Activated B cell treated with CpG ODN at 0.5 μM for 24 hours (primary cell): ENCODE results near the gene TIMP2. TPM values are rescaled to one million over a fixed set of nuclear protein-coding genes. Genes with fewer than 3 reads are reported as not detected.

Source experiments
- ATAC-seq: fragments of 200-7000 bp; cut with Tn5 transposase; one replicate; pipeline ENCODE4 v1.10.0; 2021; ENCODE audit warnings: low read depth, mild to moderate bottlenecking, moderate library complexity
- CTCF ChIA-PET: fragments of 350-600 bp; sonication (Branson Sonifier 250); formaldehyde crosslinking; loops from one replicate; lab custom pipeline; 2021; ENCODE audit warnings: antibody characterized with exemption; lab: Charles Lee
- POLR2A ChIA-PET: fragments of 350-600 bp; sonication (Branson Sonifier 250); formaldehyde crosslinking; loops from one replicate; lab custom pipeline; 2021; ENCODE audit warnings: antibody characterized with exemption; lab: Charles Lee
- DNase-seq: peaks from one replicate; pipeline ENCODE4 v3.0.0; 2022
- H3K27ac Mint-ChIP-seq: one replicate; pipeline ENCODE4 v1.8.0; 2020; ENCODE audit warnings: mixed read lengths
- H3K27me3 Mint-ChIP-seq: one replicate; pipeline ENCODE4 v1.8.0; 2021; ENCODE audit warnings: mixed read lengths
- H3K36me3 Mint-ChIP-seq: one replicate; pipeline ENCODE4 v1.8.0; 2021; ENCODE audit warnings: low read depth, mixed read lengths
- H3K4me1 Mint-ChIP-seq: one replicate; pipeline ENCODE4 v1.8.0; 2021; ENCODE audit warnings: mixed read lengths
- H3K4me3 Mint-ChIP-seq: one replicate; pipeline ENCODE4 v1.8.0; 2020; ENCODE audit warnings: mild to moderate bottlenecking, mixed read lengths
- H3K9me3 Mint-ChIP-seq: one replicate; pipeline ENCODE4 v1.8.0; 2020; ENCODE audit warnings: mixed read lengths
- intact Hi-C: fragments of 100-400 bp; cut with micrococcal nuclease; formaldehyde crosslinking; loops from one replicate; pipeline ENCODE4 v1.15.1; 2024
- total RNA-seq: library from RNA; stranded (reverse); gene quantifications from 2 replicates; pipeline ENCODE4 v1.2.3, GENCODE V29; 2022
- TF ChIP-seq, protein P1 (sequence below): fragments of 200-600 bp; IDR thresholded peaks from one replicate; pipeline ENCODE4 v1.8.0; 2022; ENCODE audit warnings: antibody characterized with exemption, mild to moderate bottlenecking

The TIMP2 gene
- total RNA-seq, 1 donor from 2014 or later = 4.2 TPM

DNA sequence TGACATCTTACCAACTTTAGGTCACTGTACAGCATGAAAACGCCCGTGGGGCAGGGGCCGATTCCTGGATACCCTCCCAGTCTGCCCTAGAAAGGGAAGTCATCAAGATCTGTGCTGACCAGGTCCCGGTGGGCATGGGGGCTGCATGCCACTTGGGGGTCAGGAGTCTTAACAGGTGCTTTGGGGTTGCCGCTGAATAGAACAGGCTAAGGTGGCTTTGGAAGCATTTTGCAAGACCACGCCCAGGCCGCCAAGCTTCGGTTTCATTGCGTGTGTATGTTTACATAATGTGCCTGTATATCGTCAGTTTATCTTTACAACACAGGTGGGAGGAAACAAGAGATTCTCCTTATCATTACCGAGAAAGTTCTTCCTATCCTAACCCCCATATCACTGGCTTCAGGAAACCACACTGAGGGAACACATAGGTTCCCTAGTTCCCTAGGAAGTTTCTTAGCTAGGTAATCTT, 71.2 kb downstream of the TIMP2 start:
- ATAC-seq (no peak), DNase-seq (no peak)
- Mint-ChIP-seq H3K36me3 (no peaks in the 10 kb centered on the region), H3K27me3 (no peaks in the 10 kb centered on the region), H3K4me1 (no peaks in the 10 kb centered on the region), H3K27ac (no peak overlapping the region), H3K9me3 (no peaks in the 10 kb centered on the region), H3K4me3 (no peak overlapping the region)
- POLR2A ChIA-PET = interaction anchor here (0.5 kb wide), 1 partner anchor 19 kb away, joined by 4 read pairs; no protein-coding TSS in a partner anchor
- intact Hi-C loops = no loop called here
- TF ChIP-seq, protein P1, sequence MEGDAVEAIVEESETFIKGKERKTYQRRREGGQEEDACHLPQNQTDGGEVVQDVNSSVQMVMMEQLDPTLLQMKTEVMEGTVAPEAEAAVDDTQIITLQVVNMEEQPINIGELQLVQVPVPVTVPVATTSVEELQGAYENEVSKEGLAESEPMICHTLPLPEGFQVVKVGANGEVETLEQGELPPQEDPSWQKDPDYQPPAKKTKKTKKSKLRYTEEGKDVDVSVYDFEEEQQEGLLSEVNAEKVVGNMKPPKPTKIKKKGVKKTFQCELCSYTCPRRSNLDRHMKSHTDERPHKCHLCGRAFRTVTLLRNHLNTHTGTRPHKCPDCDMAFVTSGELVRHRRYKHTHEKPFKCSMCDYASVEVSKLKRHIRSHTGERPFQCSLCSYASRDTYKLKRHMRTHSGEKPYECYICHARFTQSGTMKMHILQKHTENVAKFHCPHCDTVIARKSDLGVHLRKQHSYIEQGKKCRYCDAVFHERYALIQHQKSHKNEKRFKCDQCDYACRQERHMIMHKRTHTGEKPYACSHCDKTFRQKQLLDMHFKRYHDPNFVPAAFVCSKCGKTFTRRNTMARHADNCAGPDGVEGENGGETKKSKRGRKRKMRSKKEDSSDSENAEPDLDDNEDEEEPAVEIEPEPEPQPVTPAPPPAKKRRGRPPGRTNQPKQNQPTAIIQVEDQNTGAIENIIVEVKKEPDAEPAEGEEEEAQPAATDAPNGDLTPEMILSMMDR = no peak
- CTCF ChIA-PET = no interaction called here

DNA sequence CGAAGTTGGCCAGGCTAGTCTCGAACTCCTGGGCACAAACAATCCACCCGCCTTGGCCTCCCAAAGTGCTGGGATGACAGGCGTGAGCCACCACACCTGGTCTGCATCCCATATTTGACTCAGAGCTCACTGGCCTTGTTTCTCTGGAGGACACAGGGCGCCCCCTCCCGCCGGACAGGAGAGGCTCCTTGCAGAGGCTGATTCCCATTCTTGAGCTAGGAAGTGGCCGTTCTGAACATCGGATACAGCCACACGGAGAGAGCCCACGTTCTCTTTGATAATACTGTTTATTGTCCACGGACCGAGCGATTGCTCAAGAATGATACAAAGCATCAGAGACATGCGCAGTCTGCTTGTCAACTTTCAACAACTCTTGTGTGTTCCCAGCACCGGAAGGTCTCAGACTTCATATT, 72.5 kb downstream of the TIMP2 start:
- ChIA-PET CTCF (no interaction called here), POLR2A (interaction anchor here (0.5 kb wide), 1 partner anchor 134 kb away, joined by 3 read pairs; no protein-coding TSS in a partner anchor)
- no peak overlapping the region for H3K27ac Mint-ChIP-seq
- DNase-seq = no peak
- no peak for ATAC-seq
- no peaks in the 10 kb centered on the region for H3K27me3 Mint-ChIP-seq
- H3K9me3 Mint-ChIP-seq = no peaks in the 10 kb centered on the region
- H3K4me1 Mint-ChIP-seq = no peaks in the 10 kb centered on the region
- H3K4me3 Mint-ChIP-seq = no peak overlapping the region
- H3K36me3 Mint-ChIP-seq = no peaks in the 10 kb centered on the region
- intact Hi-C loops = no loop called here
- TF ChIP-seq, protein P1 = no peak

DNA sequence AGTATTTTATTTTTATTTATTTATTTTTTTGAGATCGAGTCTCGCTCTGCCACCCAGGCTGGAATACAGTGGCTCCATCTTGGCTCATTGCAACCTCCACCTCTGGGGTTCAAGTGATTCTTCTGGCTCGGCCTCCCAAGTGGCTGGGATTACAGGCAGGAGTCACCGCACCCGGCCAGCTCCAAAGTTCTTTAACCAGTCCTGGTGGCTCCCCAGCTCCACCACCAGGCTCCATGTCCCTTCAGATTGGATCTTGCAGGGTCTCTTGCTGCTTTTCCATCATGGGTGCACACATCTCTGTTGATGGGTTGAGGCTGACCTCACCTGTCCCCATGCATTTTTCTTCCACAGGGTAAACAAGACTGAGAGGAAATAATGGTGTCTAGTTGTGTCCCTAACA, 76.2 kb downstream of the TIMP2 start:
- Mint-ChIP-seq H3K27ac (no peak overlapping the region), H3K36me3 (no peaks in the 10 kb centered on the region)
- TF ChIP-seq, protein P1 = no peak

DNA sequence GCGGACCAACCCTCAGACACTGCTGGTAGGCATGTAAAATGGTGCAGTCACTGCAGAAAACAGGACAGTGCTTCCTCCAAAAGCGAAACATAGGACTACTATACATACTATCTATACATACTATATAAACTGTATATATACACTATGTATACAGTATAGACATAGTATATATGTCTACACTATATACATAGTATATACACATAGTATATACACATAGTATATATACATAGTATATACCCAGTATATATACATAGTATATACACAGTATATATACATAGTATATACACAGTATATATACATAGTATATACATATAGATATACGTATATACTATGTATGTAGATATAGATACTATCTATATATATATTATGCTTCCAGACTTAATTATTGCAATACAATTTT, 78.1 kb downstream of the TIMP2 start:
- intact Hi-C loops = no loop called here

More for the DNA sequence above, 76.2 kb downstream of the TIMP2 start:
- ChIA-PET CTCF (no interaction called here), POLR2A (no interaction called here)
- Mint-ChIP-seq H3K9me3 (no peaks in the 10 kb centered on the region), H3K4me1 (peaks cover 5% of the 10 kb centered on the region), H3K4me3 (no peak overlapping the region), H3K27me3 (no peaks in the 10 kb centered on the region)
- ATAC-seq = no peak
- DNase-seq = no peak
- intact Hi-C loops = no loop called here

DNA sequence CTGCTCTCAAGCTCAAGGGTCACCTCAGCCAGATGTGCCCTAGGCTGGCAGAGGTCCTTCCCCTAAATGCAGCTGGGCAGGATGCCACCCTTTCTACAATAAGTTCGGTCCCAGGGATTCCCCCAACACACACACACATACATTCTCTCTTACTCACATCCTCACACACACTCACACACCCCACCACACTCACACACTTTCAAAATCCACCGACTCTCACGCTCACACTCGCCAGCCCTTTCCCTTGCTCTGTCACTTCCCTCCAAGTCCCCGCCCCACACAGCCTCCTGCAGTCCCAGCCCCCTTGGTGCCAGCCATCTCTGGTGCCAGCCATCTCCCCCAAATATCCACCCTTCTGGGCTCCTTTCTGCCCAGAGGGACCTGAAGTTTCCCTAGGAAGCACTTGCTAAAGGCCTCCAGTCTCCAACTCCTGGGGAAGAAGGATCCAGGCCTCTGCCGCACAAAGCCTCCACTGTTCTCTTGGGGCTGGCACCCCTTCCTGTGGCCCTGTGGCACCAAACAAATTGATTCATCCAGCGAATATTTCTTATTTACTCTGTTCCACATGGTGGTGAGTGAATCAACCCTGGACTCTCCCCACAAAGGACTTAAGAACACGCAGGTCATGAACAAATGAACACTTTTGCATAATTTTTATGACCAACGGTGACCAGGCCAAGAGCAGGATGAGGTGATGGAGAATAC, 80.7 kb downstream of the TIMP2 start:
- ATAC-seq = no peak
- ChIA-PET CTCF (interaction anchor here (0.9 kb wide), 1 partner anchor 21 kb away, joined by 3 read pairs; no protein-coding TSS in a partner anchor), POLR2A (no interaction called here)

More for the DNA sequence above, 78.1 kb downstream of the TIMP2 start:
- TF ChIP-seq, protein P1 = no peak
- Mint-ChIP-seq H3K27me3 (no peaks in the 10 kb centered on the region), H3K9me3 (no peaks in the 10 kb centered on the region), H3K36me3 (no peaks in the 10 kb centered on the region), H3K4me3 (no peak overlapping the region), H3K27ac (no peak overlapping the region), H3K4me1 (peaks cover 9% of the 10 kb centered on the region)
- DNase-seq (no peak), ATAC-seq (no peak)
- ChIA-PET POLR2A (no interaction called here), CTCF (no interaction called here)

More for the DNA sequence above, 80.7 kb downstream of the TIMP2 start:
- TF ChIP-seq, protein P1 = no peak
- intact Hi-C loops = loop anchor here (5.0 kb wide), 2 partner anchors 137 to 397 kb away; no protein-coding TSS in a partner anchor
- H3K27me3 Mint-ChIP-seq = no peaks in the 10 kb centered on the region
- H3K4me3 Mint-ChIP-seq = no peak overlapping the region
- H3K9me3 Mint-ChIP-seq = no peaks in the 10 kb centered on the region
- DNase-seq = no peak
- H3K27ac Mint-ChIP-seq = peak overlapping the region; percentile 27
- H3K36me3 Mint-ChIP-seq = peaks cover 5% of the 10 kb centered on the region
- H3K4me1 Mint-ChIP-seq = peaks cover 22% of the 10 kb centered on the region
